ENCODE data around the gene DDRGK1.

The DDRGK1 gene

DNA sequence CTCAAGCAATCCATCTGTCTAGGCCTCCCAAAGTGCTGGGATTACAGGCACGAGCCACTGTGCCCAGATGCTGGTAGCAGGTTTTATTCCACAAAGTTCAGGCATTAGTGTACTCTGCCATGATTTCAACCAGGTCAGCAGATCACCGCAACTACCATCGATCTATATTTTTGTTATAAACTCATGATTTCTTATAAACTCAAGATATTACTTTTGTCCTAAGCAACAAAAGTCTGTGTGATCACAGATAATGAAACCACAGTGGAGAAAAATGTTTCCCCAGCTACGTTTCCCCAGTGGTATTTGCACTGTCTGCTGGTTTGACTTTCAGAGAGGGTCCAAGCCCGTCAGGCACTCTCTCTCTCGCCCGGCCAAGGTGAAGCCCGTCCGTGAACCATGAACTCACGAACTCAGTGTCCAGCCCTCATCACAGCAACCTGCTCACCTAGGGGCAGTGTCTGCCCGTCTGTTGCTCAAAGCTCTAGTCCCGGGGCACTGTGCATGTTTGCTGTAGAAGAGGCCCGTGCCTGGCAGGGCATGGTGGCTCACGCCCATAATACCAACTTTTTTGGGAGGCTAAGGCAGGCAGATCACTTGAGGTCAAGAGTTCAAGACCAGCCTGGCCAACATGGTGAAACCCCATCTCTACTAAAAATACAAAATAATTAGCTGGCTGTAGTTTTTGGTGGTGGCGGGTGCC is 27.6 kb upstream of the DDRGK1 start:
- Histone ChIP-seq H3K14ac (ENCODE audit: low read length in 2 of 2) (no peak overlapping the region), H2AFZ (ENCODE audit: low read depth, low read length) (no peak overlapping the region), H3K9me3 (ENCODE audit: control insufficient read depth, low read length) (no peaks in the 10 kb centered on the region), H3K18ac (ENCODE audit: low read depth in 1 of 2, low read length in 2 of 2) (no peak overlapping the region), H3K9ac (ENCODE audit: low read length) (no peak overlapping the region), H3K4me3 (ENCODE audit: insufficient read depth in 1 of 2, low read depth in 1 of 2, low read length in 2 of 2) (no peak overlapping the region), H3K4me1 (ENCODE audit: control insufficient read depth, insufficient read depth, low read depth, low read length) (peaks cover 11% of the 10 kb centered on the region), H3K79me1 (replicated peaks; ENCODE audit: low read length, poor library complexity, severe bottlenecking) (no peaks in the 10 kb centered on the region), H3K4me2 (ENCODE audit: low read length, poor library complexity, severe bottlenecking) (no peak overlapping the region), H2AK5ac (ENCODE audit: low read length, severe bottlenecking) (no peak overlapping the region), H3K4ac (ENCODE audit: low read depth in 1 of 2, low read length in 2 of 2) (no peak overlapping the region), H2BK5ac (ENCODE audit: low read depth, low read length, poor library complexity, severe bottlenecking) (no peak overlapping the region), H2BK15ac (ENCODE audit: low read depth, poor library complexity, severe bottlenecking) (no peak overlapping the region), H2BK12ac (ENCODE audit: low read length in 2 of 2) (no peak overlapping the region), H2BK120ac (ENCODE audit: low read depth, low read length) (no peak overlapping the region), H3K23ac (ENCODE audit: low read length in 2 of 2) (no peak overlapping the region), H4K91ac (ENCODE audit: low read length) (no peak overlapping the region), H3K27ac (ENCODE audit: low read length, poor library complexity, severe bottlenecking) (no peak overlapping the region), H3K36me3 (ENCODE audit: control insufficient read depth in 1 of 2, insufficient read depth in 2 of 2, low read depth in 1 of 2, low read length in 2 of 2) (peaks cover 5 to 51% of the 10 kb centered on the region in 2 experiments), H3K27me3 (ENCODE audit: control insufficient read depth in 1 of 2, insufficient read depth in 1 of 2, low read length in 2 of 2) (peaks cover 4 to 32% of the 10 kb centered on the region in 2 experiments), H4K8ac (ENCODE audit: low read length) (no peak overlapping the region)
- 92% methylated on average over 13 of the region's 15 CpGs for WGBS
- DNase-seq = no peak

DNA sequence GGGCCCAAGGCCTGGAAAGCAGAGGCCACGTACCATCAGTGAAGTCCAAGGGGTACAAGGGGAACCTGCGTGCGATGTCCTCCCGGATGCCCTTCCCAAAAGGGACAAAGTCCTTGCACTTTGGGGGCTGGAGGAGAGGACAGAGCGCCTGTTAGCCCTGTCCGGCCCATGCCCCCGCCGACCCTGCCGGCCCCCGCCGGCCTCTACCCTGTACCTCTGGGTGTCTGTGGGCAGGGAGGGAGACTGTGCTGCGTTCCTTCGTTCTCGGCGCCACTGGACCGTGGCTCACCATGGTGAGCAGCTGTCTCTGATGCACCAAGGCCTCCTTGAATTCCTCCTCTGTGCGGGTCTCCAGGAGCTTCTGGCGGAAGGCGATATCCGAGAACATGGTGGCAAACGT is 26.6 kb upstream of the DDRGK1 start:
- no peak overlapping the region for H3K4ac ChIP-seq (ENCODE audit: low read depth in 1 of 2, low read length in 2 of 2)
- H3K4me3 ChIP-seq (ENCODE audit: insufficient read depth in 1 of 2, low read depth in 1 of 2, low read length in 2 of 2) = no peak overlapping the region
- H3K4me1 ChIP-seq (ENCODE audit: control insufficient read depth, insufficient read depth, low read depth, low read length) = peaks cover 19% of the 10 kb centered on the region
- no peaks in the 10 kb centered on the region for H3K9me3 ChIP-seq (ENCODE audit: control insufficient read depth, low read length)
- no peak overlapping the region for H3K4me2 ChIP-seq (ENCODE audit: low read length, poor library complexity, severe bottlenecking)
- no peak overlapping the region for H2AFZ ChIP-seq (ENCODE audit: low read depth, low read length)
- no peak overlapping the region for H4K91ac ChIP-seq (ENCODE audit: low read length)
- H3K36me3 ChIP-seq (ENCODE audit: control insufficient read depth in 1 of 2, insufficient read depth in 2 of 2, low read depth in 1 of 2, low read length in 2 of 2) = peaks cover 8 to 56% of the 10 kb centered on the region in 2 experiments
- peaks cover 0 to 22% of the 10 kb centered on the region in 2 experiments for H3K27me3 ChIP-seq (ENCODE audit: control insufficient read depth in 1 of 2, insufficient read depth in 1 of 2, low read length in 2 of 2)
- no peak overlapping the region for H3K27ac ChIP-seq (ENCODE audit: low read length, poor library complexity, severe bottlenecking)
- H2AK5ac ChIP-seq (ENCODE audit: low read length, severe bottlenecking) = no peak overlapping the region
- no peak overlapping the region for H3K9ac ChIP-seq (ENCODE audit: low read length)
- H2BK15ac ChIP-seq (ENCODE audit: low read depth, poor library complexity, severe bottlenecking) = no peak overlapping the region
- no peak for DNase-seq
- no peaks in the 10 kb centered on the region for H3K79me1 ChIP-seq (replicated peaks; ENCODE audit: low read length, poor library complexity, severe bottlenecking)
- WGBS = 97% methylated on average over 21 of the region's 21 CpGs
- H3K18ac ChIP-seq (ENCODE audit: low read depth in 1 of 2, low read length in 2 of 2) = no peak overlapping the region
- H2BK5ac ChIP-seq (ENCODE audit: low read depth, low read length, poor library complexity, severe bottlenecking) = no peak overlapping the region
- H4K8ac ChIP-seq (ENCODE audit: low read length) = no peak overlapping the region
- H3K23ac ChIP-seq (ENCODE audit: low read length in 2 of 2) = no peak overlapping the region
- no peak overlapping the region for H2BK12ac ChIP-seq (ENCODE audit: low read length in 2 of 2)
- no peak overlapping the region for H3K14ac ChIP-seq (ENCODE audit: low read length in 2 of 2)
- no peak overlapping the region for H2BK120ac ChIP-seq (ENCODE audit: low read depth, low read length)

DNA sequence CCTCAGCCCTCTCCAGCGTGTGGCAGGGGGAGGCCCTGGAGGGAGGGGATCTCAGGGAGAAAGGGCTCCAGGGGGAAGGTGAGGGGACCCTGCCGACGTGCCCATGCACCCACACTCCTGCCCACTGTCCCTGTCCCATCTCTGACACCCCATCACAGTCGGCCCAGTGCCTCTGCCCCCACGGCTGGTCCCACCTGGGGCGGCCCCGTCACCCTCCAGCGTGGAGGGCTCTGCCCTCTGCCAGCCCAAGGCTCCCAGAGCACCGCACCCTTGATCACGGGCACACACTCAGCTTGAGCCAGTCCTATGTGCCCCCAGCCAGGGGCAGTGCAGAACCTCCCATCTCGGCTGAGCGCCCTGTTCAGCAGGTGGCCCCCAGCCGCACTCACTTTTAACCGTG is 25.3 kb upstream of the DDRGK1 start:
- H4K91ac ChIP-seq (ENCODE audit: low read length) = no peak overlapping the region
- no peak overlapping the region for H2AFZ ChIP-seq (ENCODE audit: low read depth, low read length)
- peaks cover 8 to 57% of the 10 kb centered on the region in 2 experiments for H3K36me3 ChIP-seq (ENCODE audit: control insufficient read depth in 1 of 2, insufficient read depth in 2 of 2, low read depth in 1 of 2, low read length in 2 of 2)
- H3K27ac ChIP-seq (ENCODE audit: low read length, poor library complexity, severe bottlenecking) = no peak overlapping the region
- H2BK15ac ChIP-seq (ENCODE audit: low read depth, poor library complexity, severe bottlenecking) = no peak overlapping the region
- H3K4me3 ChIP-seq (ENCODE audit: insufficient read depth in 1 of 2, low read depth in 1 of 2, low read length in 2 of 2) = no peak overlapping the region
- H2AK5ac ChIP-seq (ENCODE audit: low read length, severe bottlenecking) = no peak overlapping the region
- no peak overlapping the region for H3K18ac ChIP-seq (ENCODE audit: low read depth in 1 of 2, low read length in 2 of 2)
- H3K14ac ChIP-seq (ENCODE audit: low read length in 2 of 2) = no peak overlapping the region
- no peak overlapping the region for H2BK120ac ChIP-seq (ENCODE audit: low read depth, low read length)
- no peak overlapping the region for H3K23ac ChIP-seq (ENCODE audit: low read length in 2 of 2)
- H3K4me2 ChIP-seq (ENCODE audit: low read length, poor library complexity, severe bottlenecking) = no peak overlapping the region
- DNase-seq = no peak
- H2BK5ac ChIP-seq (ENCODE audit: low read depth, low read length, poor library complexity, severe bottlenecking) = no peak overlapping the region
- H4K8ac ChIP-seq (ENCODE audit: low read length) = no peak overlapping the region
- H2BK12ac ChIP-seq (ENCODE audit: low read length in 2 of 2) = no peak overlapping the region
- H3K9ac ChIP-seq (ENCODE audit: low read length) = no peak overlapping the region
- H3K9me3 ChIP-seq (ENCODE audit: control insufficient read depth, low read length) = no peaks in the 10 kb centered on the region
- H3K4ac ChIP-seq (ENCODE audit: low read depth in 1 of 2, low read length in 2 of 2) = no peak overlapping the region
- WGBS = 92% methylated on average over 11 of the region's 14 CpGs
- H3K4me1 ChIP-seq (ENCODE audit: control insufficient read depth, insufficient read depth, low read depth, low read length) = peaks cover 19% of the 10 kb centered on the region
- peaks cover 0 to 9% of the 10 kb centered on the region in 2 experiments for H3K27me3 ChIP-seq (ENCODE audit: control insufficient read depth in 1 of 2, insufficient read depth in 1 of 2, low read length in 2 of 2)
- H3K79me1 ChIP-seq (replicated peaks; ENCODE audit: low read length, poor library complexity, severe bottlenecking) = no peaks in the 10 kb centered on the region

- Histone ChIP-seq H4K8ac (ENCODE audit: low read length) (no peak overlapping the region), H3K4me3 (ENCODE audit: insufficient read depth in 1 of 2, low read depth in 1 of 2, low read length in 2 of 2) (no peak overlapping the region), H3K9ac (ENCODE audit: low read length) (no peak overlapping the region), H3K9me3 (ENCODE audit: control insufficient read depth, low read length) (no peaks in the 10 kb centered on the region), H2BK15ac (ENCODE audit: low read depth, poor library complexity, severe bottlenecking) (no peak overlapping the region), H2BK120ac (ENCODE audit: low read depth, low read length) (no peak overlapping the region), H3K18ac (ENCODE audit: low read depth in 1 of 2, low read length in 2 of 2) (no peak overlapping the region), H3K27me3 (ENCODE audit: control insufficient read depth in 1 of 2, insufficient read depth in 1 of 2, low read length in 2 of 2) (peaks cover 0 to 4% of the 10 kb centered on the region in 2 experiments), H3K36me3 (ENCODE audit: control insufficient read depth in 1 of 2, insufficient read depth in 2 of 2, low read depth in 1 of 2, low read length in 2 of 2) (peaks cover 8 to 63% of the 10 kb centered on the region in 2 experiments), H2BK5ac (ENCODE audit: low read depth, low read length, poor library complexity, severe bottlenecking) (no peak overlapping the region), H3K4ac (ENCODE audit: low read depth in 1 of 2, low read length in 2 of 2) (no peak overlapping the region), H2BK12ac (ENCODE audit: low read length in 2 of 2) (no peak overlapping the region), H4K91ac (ENCODE audit: low read length) (peak overlapping the region; percentile 4), H2AFZ (ENCODE audit: low read depth, low read length) (no peak overlapping the region), H3K23ac (ENCODE audit: low read length in 2 of 2) (no peak overlapping the region), H3K14ac (ENCODE audit: low read length in 2 of 2) (no peak overlapping the region), H3K79me1 (replicated peaks; ENCODE audit: low read length, poor library complexity, severe bottlenecking) (no peaks in the 10 kb centered on the region), H3K4me2 (ENCODE audit: low read length, poor library complexity, severe bottlenecking) (no peak overlapping the region), H2AK5ac (ENCODE audit: low read length, severe bottlenecking) (no peak overlapping the region), H3K27ac (ENCODE audit: low read length, poor library complexity, severe bottlenecking) (no peak overlapping the region), H3K4me1 (ENCODE audit: control insufficient read depth, insufficient read depth, low read depth, low read length) (peaks cover 23% of the 10 kb centered on the region)
- no peak for DNase-seq
- 93% methylated on average over 20 of the region's 22 CpGs for WGBS
Observed at GRCh38 chr20:3229158-3229557, 24.7 kb upstream of the DDRGK1 start.
